ENCODE results near the gene SORBS2.

The SORBS2 gene

GRCh38 chr4:185772391-185773093 lies 39.5 kb downstream of the SORBS2 start:
- DNase-seq = no peak

DNA sequence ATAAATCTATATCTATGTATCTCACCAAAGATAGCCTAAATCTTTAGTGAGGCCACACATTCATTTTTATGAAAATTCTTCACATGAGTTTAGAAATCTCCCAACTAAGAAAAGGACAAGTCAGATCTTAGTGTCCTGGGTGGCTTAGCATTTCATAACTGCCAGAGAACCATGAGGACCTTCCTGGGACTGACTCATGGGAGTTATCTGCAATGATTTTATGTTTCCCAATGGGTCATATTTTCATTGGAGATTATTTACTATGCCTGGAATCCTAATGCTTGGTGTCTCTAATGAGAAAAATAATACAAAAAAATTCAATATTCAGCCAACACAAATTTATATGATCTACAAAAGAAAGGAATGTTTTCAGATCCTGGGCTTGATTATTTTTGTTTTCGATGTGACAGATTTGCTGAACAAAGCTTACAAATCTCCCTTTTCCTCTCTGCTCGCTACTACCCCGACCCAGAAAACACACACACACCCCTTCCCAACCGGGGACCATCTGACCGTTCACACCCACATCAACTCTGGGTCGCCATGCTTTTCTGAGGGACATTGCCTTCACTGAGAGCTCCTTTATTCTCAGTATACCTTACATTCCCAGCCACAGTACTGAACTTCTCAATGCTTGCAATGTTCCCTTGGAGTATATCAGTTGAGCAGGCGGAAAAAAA lies 40.1 kb downstream of the SORBS2 start:
- no peak for DNase-seq

DNA sequence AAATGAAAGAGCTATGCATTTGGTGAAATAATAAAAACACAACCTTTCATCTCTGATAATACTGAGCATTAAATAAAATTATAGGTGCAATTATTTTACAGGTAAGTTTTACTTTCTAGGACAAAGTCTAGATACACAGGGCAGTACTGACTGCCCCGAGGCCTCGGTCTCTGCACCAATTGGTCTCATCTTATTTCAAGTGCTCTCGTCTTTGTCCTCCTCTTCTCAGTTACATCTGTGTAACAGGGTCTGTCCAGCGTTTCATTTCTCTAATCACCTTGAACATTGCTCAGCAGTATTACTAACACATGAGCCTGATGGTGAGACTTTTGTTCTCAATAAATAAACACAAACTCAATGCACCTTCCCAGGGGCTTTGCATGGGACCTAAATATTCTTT lies 44.5 kb downstream of the SORBS2 start:
- no peak for DNase-seq

DNA sequence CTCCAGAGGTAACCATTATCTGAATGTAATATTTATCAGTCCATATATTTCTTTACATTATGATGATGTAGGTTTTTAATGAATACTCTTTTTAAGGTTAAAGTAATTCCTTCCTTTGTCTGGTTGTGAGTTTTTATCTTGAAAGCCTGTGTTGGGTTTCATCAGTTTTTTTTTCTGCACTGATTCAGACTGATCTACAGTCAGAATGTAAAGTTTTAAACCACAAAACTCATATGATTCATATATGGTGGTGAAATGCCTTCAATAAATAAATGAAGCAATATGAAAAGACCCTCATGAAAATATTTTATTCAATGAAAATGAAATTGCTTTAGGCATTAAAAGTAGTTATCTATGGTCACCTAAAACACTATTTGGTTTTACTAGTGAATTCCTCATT lies 47.1 kb downstream of the SORBS2 start:
- DNase-seq = no peak

DNA sequence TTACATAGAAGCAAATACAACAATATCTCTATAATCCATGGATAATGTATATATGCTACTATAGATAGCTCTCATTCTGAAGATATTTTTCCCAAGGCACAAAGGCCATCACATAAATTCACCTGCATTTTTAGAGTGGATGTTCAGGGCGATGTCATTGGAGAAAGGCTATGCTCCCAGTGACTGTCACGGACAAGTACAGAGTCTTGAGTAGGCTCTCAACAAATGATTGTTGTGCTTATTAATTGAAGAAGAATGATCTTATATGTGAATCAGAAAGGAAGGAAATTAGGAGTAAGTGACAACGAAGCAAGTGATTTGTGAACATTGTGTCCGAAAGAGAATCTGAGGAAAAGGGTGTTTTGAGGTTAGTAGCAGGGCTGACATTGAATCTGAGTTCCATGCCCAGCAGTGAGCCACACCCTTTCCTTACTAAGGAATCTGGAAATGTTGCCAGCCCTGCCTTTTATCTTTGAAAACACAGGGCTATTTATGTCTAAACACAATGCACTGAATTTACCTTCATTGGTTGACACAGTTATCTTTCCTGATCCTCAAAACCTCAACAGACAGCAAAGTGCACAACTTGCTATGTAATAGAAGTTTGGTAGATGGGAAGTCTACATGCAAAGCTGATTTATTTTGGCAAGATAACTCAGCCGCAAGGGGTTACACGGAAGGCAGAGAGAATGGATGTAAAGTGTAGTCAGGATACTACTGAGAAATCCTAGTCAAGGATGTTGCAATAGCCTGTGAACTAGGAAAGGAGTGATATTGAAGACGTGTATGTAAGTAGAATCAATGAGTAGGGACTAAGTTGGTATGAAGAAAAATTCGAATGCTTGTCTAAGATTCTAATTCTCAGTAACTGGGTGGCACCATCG lies 50.4 kb downstream of the SORBS2 start:
- DNase-seq = no peak

DNA sequence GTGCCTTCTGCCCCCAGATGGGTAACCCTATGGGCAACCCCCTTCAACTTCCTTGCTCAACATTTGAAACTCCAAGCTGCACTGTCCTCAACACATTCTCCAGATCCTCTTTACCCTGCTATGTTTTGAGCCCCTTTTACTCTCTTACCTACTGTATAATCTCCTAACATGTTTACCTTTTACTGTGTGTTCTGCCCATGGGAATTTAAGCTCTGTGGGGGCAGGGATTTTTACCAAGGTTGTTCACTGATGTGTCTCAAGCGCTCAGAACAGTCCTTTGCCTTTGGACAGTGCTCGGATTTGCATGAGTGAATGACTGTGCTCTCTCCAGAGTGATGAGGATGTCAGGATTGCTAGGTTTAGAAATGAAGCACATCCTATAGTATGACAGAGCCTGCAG lies 53.2 kb downstream of the SORBS2 start:
- no peak for DNase-seq

DNA sequence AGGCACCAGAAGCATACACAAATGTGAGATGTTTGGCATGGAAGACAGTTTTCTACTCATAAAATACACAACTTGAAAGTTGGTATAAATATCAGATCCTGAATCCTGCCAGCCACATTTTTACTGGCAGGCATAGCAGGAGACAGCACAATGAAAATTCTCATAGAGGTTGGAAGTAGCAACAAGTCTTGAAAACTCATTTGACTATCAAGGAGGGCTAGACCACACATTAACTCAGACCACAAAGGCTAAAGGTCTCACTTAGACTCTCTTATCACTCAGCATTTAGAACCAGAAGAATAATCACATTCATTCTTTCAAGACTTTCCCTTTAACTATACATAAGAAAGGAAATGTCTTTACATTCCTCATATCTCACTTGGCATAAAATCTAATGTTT lies 56.5 kb downstream of the SORBS2 start:
- no peak for DNase-seq

DNA sequence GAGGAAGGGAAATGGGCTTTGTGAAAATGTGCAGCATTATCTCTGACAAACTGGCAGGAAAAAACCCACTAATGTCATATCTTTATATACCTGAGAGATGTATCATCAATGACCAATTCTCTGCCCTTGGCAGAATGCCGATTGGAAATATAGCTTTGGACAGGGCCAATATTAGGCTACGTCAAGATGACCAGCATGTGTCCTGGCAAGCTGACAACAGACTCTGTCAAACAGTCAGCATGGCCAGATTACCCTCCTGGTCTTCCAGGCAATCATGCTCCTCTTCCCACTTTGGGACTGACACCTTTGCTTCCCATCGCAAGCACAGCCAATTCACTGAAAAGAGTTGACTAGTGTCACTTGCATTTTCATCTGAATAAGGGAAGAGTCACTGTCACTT lies 57.0 kb downstream of the SORBS2 start:
- DNase-seq = no peak

GRCh38 chr4:185752872-185753271 lies 59.1 kb downstream of the SORBS2 start:
- no peak for DNase-seq

GRCh38 chr4:185749858-185750257 lies 62.1 kb downstream of the SORBS2 start:
- DNase-seq = no peak

DNA sequence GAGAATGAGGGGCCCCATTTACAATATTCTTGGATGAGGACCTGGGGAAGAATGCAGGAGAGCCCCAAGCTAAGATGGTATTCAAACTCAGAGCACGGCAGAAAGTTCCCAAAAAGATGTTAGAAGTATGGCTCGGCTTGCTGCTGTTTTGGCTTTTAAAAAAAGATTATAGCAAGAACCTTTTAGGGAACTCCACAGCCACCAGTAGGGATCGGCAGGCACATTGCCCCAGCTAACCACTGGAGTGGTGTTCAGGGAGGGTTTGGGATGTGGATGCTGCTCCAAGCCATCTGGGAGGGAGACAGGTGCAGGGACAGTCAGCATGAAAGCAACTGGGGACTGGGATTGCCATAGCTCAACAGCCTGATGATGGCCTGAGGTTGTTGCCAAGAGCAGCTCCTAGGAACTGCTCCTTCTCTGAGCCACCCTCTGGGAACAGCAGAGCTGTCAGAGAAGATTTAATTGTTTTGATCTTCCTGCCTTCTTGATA lies 63.0 kb downstream of the SORBS2 start:
- DNase-seq = no peak

- no peak for DNase-seq
These were observed 66.1 kb downstream of the SORBS2 start for GRCh38 chr4:185745891-185746290.

- no peak for DNase-seq
These were observed 67.0 kb downstream of the SORBS2 start for GRCh38 chr4:185744946-185745345.

GRCh38 chr4:185744488-185744862 lies 67.5 kb downstream of the SORBS2 start:
- DNase-seq = no peak

- no peak for DNase-seq
These were observed 68.1 kb downstream of the SORBS2 start for GRCh38 chr4:185743722-185744487.

DNA sequence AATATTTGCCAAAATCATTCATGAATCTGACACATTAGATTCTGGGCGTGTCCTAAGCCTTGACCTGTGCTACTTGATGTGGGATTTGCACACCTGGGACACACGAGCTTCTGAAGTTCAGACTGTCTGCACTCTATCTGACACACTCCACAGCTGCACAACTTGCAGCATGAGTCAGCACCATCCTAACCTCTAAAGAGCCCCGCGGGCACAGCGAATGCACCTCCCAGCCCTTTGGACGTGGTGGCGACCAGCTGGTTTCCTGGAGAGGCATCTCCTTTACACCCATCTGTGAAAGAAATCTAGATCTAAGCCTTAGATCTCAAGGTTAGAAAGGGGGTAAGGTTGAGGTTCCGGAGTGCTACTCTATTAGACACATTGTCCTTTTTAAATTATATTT lies 69.2 kb downstream of the SORBS2 start:
- DNase-seq = no peak

DNA sequence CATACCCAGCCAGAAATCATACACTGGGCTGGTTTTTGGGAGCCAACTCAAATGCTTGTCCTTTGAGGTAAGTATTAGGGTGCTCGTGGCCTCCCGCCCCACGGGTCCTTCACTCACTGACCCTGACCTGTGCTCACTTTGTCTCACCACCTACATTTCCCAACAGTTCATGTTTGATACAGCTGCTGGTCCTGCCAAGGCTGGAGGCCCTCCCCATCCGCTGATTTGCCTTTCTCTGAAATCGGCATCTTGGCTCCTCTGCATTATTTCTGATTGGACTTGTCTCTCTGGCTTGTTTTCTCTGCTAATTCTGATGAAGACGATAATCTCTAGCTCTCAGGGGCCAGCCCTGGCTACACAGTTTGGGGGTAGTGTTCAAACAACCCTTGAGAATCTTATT lies 70.2 kb downstream of the SORBS2 start:
- no peak for DNase-seq

DNA sequence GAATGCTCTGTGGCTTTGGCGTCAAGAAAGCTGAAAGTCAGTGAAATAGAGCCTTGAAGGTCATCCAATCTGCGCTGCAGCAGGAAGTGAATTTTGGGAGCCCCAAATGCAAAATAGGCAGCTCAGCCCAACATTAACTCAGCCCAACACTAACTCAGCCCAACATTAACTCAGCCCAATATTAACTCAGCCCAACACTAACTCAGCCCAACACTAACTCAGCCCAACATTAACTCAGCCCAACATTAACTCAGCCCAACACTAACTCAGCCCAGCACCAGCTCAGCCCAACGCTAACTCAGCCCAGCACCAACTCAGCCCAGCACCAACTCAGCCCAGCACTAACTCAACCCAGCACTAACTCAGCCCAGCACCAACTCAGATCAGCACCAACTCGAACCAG lies 71.5 kb downstream of the SORBS2 start:
- no peak for DNase-seq

DNA sequence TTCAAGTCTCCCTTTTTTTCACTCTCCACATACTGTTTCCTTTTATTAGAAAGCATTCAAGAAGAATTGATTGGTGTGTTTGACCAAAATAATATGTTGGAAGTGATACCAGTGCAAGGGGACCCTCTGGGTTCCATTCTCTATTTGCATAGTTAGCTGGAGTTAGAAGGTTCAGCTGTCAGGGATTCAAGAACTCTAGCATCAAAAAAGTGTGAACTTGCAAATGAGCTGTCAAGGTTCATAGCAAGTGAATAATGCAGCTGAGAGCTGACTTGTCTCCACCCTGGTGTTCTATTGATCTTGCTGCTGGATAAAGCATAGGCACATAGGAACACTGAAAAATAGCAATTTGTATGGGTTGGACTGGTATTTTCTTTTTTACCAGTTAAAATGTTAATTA lies 73.2 kb downstream of the SORBS2 start:
- DNase-seq = no peak

DNA sequence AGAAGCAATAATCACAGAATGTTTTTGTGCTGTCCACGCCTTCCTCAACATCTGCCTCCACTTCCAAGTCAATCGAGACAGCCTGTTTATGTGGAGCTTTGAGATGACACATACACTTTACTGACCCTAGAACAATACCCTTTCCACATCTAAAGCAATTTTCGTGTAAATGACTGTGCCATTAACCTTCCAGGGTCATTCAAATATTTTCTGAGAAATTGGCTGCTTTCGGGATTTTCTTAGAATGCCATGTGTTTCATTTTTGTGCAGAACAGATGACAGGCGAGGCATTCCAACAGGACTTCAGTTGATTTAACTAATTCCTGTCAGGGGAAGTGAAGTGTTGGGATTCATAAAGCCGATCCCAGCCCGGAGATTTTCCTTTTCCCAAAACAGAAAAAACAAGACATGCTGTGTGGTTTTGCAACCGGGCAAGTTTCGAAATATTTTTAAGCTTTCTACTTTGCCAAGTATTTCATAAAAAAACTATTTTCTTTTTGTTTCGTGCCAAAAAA lies 73.9 kb downstream of the SORBS2 start:
- DNase-seq = no peak

DNA sequence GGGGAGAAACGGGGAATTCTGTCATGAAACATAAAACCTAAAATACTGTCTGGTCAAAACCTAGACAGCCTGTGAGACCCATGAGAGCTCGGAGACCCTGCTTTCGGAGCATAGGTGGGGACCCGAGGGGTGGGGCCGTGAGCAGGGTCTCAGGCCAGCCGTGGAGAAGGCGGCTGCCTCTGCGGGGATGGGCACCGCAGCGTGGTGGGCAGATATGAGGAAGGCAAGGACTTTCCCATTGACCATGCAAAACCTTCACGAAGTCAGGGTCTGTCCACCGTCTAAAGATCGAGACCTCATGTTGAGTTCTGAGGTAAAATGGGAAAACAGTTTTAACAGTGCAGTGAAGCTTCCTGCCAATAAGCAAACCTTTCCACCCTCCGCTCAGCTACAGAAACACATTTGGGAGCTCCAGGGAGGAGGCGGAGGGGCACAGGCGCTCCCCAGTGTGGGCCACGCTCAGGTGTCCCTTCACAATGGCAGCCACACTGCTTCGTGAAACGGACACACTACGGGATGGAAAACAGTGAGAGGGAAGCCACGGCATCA lies 74.4 kb downstream of the SORBS2 start:
- no peak for DNase-seq

- no peak for DNase-seq
These were observed 75.1 kb downstream of the SORBS2 start for GRCh38 chr4:185736882-185737281.

Measured in stimulated activated CD4-positive, alpha-beta T cell treated with anti-CD3 and anti-CD28 coated beads, Interleukin-12 subunit alpha, Interleukin-12 subunit beta, amount 100 ng/mL, for 4 hours (primary cell).